Gastrocnemius medialis (tissue), 4 donors: ENCODE measurements around the gene DNAH2. TPM values are rescaled to one million over a fixed set of nuclear protein-coding genes. Genes with fewer than 3 reads are reported as not detected.

ENCODE experiments used
- ATAC-seq, 2 donors: fragments of 150-250 bp; one replicate each; pipeline ENCODE4 v1.9.1; 2016
- DNase-seq, 2 donors: peaks; one replicate each; pipeline ENCODE4 v3.0.0-alpha.2; 2019
- H3K27ac ChIP-seq, 4 donors: fragments of 200-600 bp; sonication (generic); 1 replicate in 1 of 4; 2 replicates in 3 of 4; pipeline ENCODE4 v1.5.1; 2016 to 2018; ENCODE audit warnings: mild to moderate bottlenecking in 2 of 4, moderate library complexity in 1 of 4
- H3K27me3 ChIP-seq, 3 donors: fragments of 200-600 bp; sonication (generic) in 2 of 3; 1 replicate in 1 of 3; 2 replicates in 2 of 3; pipeline versions ENCODE4 v1.5.1 to v1.6.0; 2016 to 2019; ENCODE audit warnings: mild to moderate bottlenecking in 1 of 3, moderate library complexity in 1 of 3
- H3K36me3 ChIP-seq, 2 donors: fragments of 200-600 bp; sonication (generic) in 1 of 2; one replicate each; pipeline ENCODE4 v1.5.1; 2017 to 2018
- H3K4me1 ChIP-seq, 2 donors: fragments of 200-600 bp; sonication (generic) in 1 of 2; one replicate each; pipeline ENCODE4 v1.5.1; 2016 to 2017; ENCODE audit warnings: mild to moderate bottlenecking in 2 of 2
- H3K4me3 ChIP-seq, 4 donors: fragments of 200-600 bp; sonication (generic) in 3 of 4; 1 replicate in 1 of 4; 2 replicates in 3 of 4; pipeline ENCODE4 v1.5.1; 2016 to 2019; ENCODE audit warnings: mild to moderate bottlenecking in 2 of 4
- H3K9me3 ChIP-seq, 3 donors: fragments of 200-600 bp; sonication (generic) in 2 of 3; 1 replicate in 1 of 3; 2 replicates in 2 of 3; pipeline ENCODE4 v1.5.1; 2016 to 2019
- POLR2A ChIP-seq, 2 donors: fragments of 450-650 bp; IDR thresholded peaks; one replicate each; pipeline ENCODE4 v1.6.1; 2017; ENCODE audit warnings: antibody characterized with exemption in 2 of 2, mild to moderate bottlenecking in 2 of 2, moderate library complexity in 2 of 2
- in situ Hi-C, 4 donors: fragments of 200-750 bp; cut with MboI; loops; one replicate each; pipeline versions ENCODE4 v1.15.0 to v1.8.0; 2017; ENCODE audit warnings: low sequenced_read_pairs in 4 of 4
- intact Hi-C: fragments of 100-400 bp; cut with DNase I; formaldehyde crosslinking; loops from one replicate; pipeline ENCODE4 v1.15.1; 2023; ENCODE audit warnings: low total_unique reads
- total RNA-seq, 4 donors: library from RNA; depleted of rRNA; stranded (reverse); fragments of >200 nt; gene quantifications; one replicate each; pipeline versions ENCODE4 v1.1.0 to v1.2.3, GENCODE V29; 2016
- TF ChIP-seq, protein P1 (sequence below), 5 experiments: fragments of 450-650 bp in 3 of 5; fragments of 200-600 bp in 2 of 5; sonication (generic) in 2 of 5; IDR thresholded peaks in 4 of 5; conservative IDR thresholded peaks in 1 of 5; 1 replicate in 4 of 5; 2 replicates in 1 of 5; pipeline ENCODE4 v1.5.1; 2016 to 2019; ENCODE audit warnings: antibody characterized with exemption in 5 of 5, mild to moderate bottlenecking in 3 of 5, moderate library complexity in 3 of 5

Gene DNAH2, protein sequence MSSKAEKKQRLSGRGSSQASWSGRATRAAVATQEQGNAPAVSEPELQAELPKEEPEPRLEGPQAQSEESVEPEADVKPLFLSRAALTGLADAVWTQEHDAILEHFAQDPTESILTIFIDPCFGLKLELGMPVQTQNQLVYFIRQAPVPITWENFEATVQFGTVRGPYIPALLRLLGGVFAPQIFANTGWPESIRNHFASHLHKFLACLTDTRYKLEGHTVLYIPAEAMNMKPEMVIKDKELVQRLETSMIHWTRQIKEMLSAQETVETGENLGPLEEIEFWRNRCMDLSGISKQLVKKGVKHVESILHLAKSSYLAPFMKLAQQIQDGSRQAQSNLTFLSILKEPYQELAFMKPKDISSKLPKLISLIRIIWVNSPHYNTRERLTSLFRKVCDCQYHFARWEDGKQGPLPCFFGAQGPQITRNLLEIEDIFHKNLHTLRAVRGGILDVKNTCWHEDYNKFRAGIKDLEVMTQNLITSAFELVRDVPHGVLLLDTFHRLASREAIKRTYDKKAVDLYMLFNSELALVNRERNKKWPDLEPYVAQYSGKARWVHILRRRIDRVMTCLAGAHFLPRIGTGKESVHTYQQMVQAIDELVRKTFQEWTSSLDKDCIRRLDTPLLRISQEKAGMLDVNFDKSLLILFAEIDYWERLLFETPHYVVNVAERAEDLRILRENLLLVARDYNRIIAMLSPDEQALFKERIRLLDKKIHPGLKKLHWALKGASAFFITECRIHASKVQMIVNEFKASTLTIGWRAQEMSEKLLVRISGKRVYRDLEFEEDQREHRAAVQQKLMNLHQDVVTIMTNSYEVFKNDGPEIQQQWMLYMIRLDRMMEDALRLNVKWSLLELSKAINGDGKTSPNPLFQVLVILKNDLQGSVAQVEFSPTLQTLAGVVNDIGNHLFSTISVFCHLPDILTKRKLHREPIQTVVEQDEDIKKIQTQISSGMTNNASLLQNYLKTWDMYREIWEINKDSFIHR (N-terminal part only)
- total RNA-seq = not detected

DNA sequence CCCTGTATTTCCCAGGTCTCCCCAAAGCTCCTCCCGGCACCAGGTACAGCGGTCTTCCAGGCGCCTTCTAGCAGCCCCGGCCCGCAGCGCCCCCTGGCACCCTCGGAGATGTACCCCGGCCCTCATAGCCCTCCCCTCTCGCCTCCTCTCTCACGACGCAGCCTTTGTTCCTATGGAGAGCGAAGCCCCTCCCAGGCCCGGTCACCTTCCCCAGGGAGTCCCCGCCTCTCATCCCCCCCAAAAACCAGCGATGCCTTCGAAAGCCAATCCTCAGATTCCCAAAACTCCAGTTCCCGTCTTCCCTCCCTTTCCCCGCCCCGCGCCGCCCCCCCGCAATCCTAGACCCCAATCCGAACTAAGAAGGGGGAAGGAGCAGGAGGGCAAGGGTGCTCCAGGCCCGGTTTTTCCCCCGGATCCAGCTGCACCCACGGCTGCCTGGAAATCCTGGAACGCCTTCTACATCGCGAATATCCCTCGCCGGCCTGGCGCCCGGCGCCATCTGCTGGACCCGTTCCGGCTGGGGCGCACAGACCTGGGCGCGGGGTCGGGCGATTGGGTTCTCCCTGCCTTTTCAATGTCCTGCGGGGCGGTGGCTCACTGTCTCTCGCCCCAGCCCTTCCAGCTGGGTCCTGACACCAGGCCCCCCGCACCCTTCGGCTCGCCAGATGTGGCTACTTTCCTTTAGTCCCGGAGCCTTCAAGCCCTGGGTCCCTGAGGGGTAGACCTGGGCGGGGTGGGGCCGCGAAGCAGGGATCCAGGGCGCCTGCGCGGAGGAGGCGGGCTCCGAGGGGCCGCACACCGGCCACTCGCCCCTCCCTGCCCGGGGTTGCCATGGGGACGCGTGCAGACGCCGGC is at the start of gene DNAH2:
DNAH2 (plus strand) TSS at position 844 of the 855 bp plus-strand sequence. CDS start 1,991 bp downstream, outside the sequence.
- no peak for TF ChIP-seq POLR2A (IDR thresholded peaks at IDR 0.05)
- TF ChIP-seq, protein P1, sequence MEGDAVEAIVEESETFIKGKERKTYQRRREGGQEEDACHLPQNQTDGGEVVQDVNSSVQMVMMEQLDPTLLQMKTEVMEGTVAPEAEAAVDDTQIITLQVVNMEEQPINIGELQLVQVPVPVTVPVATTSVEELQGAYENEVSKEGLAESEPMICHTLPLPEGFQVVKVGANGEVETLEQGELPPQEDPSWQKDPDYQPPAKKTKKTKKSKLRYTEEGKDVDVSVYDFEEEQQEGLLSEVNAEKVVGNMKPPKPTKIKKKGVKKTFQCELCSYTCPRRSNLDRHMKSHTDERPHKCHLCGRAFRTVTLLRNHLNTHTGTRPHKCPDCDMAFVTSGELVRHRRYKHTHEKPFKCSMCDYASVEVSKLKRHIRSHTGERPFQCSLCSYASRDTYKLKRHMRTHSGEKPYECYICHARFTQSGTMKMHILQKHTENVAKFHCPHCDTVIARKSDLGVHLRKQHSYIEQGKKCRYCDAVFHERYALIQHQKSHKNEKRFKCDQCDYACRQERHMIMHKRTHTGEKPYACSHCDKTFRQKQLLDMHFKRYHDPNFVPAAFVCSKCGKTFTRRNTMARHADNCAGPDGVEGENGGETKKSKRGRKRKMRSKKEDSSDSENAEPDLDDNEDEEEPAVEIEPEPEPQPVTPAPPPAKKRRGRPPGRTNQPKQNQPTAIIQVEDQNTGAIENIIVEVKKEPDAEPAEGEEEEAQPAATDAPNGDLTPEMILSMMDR (IDR thresholded peaks at IDR 0.05 in 4 of 5, conservative IDR thresholded peaks at IDR 0.05 in 1 of 5) = peak in 3 of 5 experiments; percentile 39 to 48 (median 48)
- peaks cover 47 to 71% (median 67%) of the 10 kb centered on the region in 3 donors for H3K27me3 ChIP-seq
- H3K9me3 ChIP-seq = no peaks in the 10 kb centered on the region
- ATAC-seq = peak; percentile 53 to 74
- DNase-seq = peak; percentile 19
- in situ Hi-C loops = no loop called here
- H3K27ac ChIP-seq = peak within 1 kb of the TSS in 1 of 4 donors; percentile 2
- H3K4me3 ChIP-seq = peak within 1 kb of the TSS; percentile 49 to 79 (median 61)
- peaks cover 3 to 16% of the 10 kb centered on the region in 2 donors for H3K4me1 ChIP-seq
- H3K36me3 ChIP-seq = no peaks in the 10 kb centered on the region
- intact Hi-C loops = no loop called here

DNA sequence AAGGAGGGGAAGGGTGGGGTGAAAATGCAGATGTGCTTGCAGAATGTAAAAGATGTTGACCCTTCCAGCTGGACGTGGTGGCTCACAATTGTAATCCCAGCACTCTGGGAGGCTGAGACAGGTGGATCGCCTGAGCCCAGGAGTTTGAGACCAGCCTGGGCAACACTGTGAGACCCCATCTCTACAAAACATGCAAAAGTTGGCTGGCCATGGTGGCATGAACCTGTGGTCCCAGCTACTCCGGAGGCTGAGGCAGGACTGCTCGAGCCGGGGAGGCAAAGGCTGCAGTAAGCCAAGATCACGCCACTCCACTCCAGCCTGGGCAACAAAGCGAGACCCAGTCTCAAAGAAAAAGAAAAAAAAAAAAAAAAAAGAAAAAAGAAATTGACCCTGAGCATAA is 49.1 kb upstream of the DNAH2 start:
- in situ Hi-C loops = no loop called here

DNA sequence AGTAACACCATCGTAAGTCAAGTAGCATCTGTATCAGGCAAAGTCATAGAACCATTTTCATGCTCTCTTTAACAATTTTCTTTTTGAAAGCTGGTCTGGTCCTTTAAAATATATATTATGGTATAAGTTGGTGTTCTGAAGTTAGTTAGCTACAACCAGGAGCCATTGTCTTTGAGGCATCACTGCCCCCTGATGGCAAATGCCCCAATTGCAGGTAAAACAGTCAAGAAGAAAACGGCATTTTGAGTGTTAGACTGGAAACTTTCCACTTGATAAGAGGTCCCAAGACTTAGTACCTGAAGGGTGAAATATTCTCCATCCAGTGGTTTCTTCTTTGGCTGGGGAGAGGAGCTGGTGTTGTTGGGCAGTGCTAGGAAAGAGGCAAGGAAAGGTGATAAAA is 44.3 kb upstream of the DNAH2 start:
- no peaks in the 10 kb centered on the region for H3K27me3 ChIP-seq
- TF ChIP-seq, protein P1 (IDR thresholded peaks at IDR 0.05 in 4 of 5, conservative IDR thresholded peaks at IDR 0.05 in 1 of 5) = peak in 1 of 5 experiments; percentile 7
- no peak for TF ChIP-seq POLR2A (IDR thresholded peaks at IDR 0.05)

More for the DNA sequence above, 49.1 kb upstream of the DNAH2 start:
- ATAC-seq (no peak), DNase-seq (no peak)
- Histone ChIP-seq H3K27me3 (no peaks in the 10 kb centered on the region), H3K36me3 (peaks cover 5 to 54% of the 10 kb centered on the region in 2 donors), H3K9me3 (no peaks in the 10 kb centered on the region), H3K4me3 (no peak overlapping the region), H3K27ac (no peak overlapping the region), H3K4me1 (no peaks in the 10 kb centered on the region)
- intact Hi-C loops = no loop called here
- TF ChIP-seq, protein P1 (IDR thresholded peaks at IDR 0.05 in 4 of 5, conservative IDR thresholded peaks at IDR 0.05 in 1 of 5) = no peak
- TF ChIP-seq POLR2A (IDR thresholded peaks at IDR 0.05) = no peak

DNA sequence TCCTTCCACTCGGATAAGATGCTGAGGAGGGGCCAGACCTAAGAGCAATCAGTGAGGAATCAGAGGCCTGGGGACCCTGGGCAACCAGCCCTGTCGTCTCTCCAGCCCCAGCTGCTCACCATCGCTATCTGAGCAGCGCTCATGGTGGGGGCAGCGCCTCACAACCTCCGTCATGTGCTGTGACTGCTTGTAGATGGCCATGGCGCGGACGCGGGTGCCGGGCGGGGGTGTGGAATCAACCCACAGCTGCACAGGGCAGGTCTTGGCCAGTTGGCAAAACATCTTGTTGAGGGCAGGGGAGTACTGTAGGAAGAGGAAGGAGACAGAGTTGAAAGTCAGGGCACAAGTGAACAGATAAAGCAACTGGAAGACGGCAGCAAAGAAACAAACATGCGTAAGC is 42.6 kb upstream of the DNAH2 start:
- intact Hi-C loops = no loop called here
- Histone ChIP-seq H3K4me1 (no peaks in the 10 kb centered on the region), H3K27me3 (no peaks in the 10 kb centered on the region), H3K27ac (no peak overlapping the region), H3K9me3 (no peaks in the 10 kb centered on the region), H3K4me3 (no peak overlapping the region), H3K36me3 (peaks cover 5 to 60% of the 10 kb centered on the region in 2 donors)
- no peak for ATAC-seq
- in situ Hi-C loops = loop anchor here in 2 of 4 donors (25.0 kb wide), 1 partner anchor 163 kb away; no protein-coding TSS in a partner anchor
- TF ChIP-seq POLR2A (IDR thresholded peaks at IDR 0.05) = no peak
- TF ChIP-seq, protein P1 (IDR thresholded peaks at IDR 0.05 in 4 of 5, conservative IDR thresholded peaks at IDR 0.05 in 1 of 5) = no peak
- DNase-seq = no peak

More for the DNA sequence above, 44.3 kb upstream of the DNAH2 start:
- Histone ChIP-seq H3K4me1 (no peaks in the 10 kb centered on the region), H3K4me3 (no peak overlapping the region), H3K36me3 (peaks cover 5 to 73% of the 10 kb centered on the region in 2 donors), H3K9me3 (no peaks in the 10 kb centered on the region), H3K27ac (no peak overlapping the region)
- no peak for ATAC-seq
- in situ Hi-C loops = no loop called here
- no peak for DNase-seq
- intact Hi-C loops = no loop called here
